Stimulated activated naive CD4-positive, alpha-beta T cell treated with Interleukin-2 at 50 U/mL for 16 hours (primary cell): ENCODE measurements around the gene ADAMTSL1.

Experiments
- DNase-seq: peaks from one replicate; lab custom pipeline; 2025; lab: John Stamatoyannopoulos, UW

ADAMTSL1 gene

GRCh38 chr9:18703151-18703900 is 229.4 kb downstream of the ADAMTSL1 start:
- DNase-seq: no peak

GRCh38 chr9:18703901-18704379 is 230.0 kb downstream of the ADAMTSL1 start:
- no peak for DNase-seq

- no peak for DNase-seq
These were observed 231.9 kb downstream of the ADAMTSL1 start for GRCh38 chr9:18705796-18706392.

GRCh38 chr9:18706648-18707047 is 232.7 kb downstream of the ADAMTSL1 start:
- DNase-seq: no peak

DNA sequence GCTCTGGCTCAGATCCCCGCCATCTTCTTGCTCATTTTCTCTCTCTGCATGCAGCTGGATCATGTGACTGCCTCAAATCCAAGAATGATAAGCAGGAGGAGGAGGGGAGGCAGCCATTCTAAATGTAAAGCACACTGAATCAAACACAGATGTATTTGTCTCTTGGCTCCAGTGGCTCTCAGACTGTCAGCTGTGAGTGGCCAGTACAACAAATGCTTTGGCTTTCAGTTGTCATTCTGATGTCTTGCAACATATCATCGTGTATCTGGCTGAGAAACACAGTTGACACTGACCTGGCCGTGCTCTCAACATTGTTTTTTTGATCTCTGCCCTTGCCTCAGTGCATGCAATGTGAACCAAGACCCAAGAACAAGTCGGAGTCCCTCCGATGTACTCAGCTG is 233.1 kb downstream of the ADAMTSL1 start:
- DNase-seq: no peak

GRCh38 chr9:18707489-18708205 is 233.7 kb downstream of the ADAMTSL1 start:
- DNase-seq: no peak

- DNase-seq: no peak
These were observed 234.5 kb downstream of the ADAMTSL1 start for GRCh38 chr9:18708429-18708828.

DNA sequence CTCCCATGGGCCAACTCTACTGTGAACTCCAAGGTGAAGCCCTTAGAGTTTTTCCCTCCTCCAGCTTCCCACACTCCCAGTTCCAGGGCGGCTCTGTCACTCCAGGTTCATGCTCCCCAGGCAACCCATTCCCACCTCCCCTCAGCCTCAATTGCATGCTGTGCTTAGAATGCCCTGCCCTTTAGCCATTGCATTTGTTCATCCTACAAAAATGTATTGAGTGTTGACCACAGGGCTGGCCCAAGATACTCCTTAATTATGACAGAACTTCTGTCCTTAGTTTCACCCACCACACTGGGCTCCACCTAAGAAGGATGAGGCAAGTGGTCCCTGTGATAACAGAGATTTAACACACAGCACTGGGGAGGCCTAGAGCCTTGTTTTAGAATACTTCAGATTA is 236.1 kb downstream of the ADAMTSL1 start:
- no peak for DNase-seq

- DNase-seq: no peak
These were observed 243.8 kb downstream of the ADAMTSL1 start for GRCh38 chr9:18717759-18718158.

DNA sequence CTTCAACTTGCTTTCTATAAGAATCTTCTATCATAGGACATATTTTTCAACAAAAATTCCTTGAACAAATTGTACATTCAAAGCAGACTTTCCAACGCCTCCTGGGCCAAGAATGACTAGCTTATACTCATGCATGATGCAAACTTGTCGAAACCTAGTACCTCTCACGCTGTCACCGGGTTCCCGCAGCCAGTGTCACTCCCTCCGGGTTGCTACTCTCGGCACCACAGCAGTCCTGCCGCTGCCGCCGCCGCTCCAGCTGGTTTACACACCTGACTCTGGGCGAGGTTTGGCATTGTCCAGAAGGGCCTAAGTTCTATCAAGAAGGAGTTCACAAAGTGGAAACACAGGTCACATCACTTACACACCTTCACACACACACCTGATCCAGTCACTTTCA is 244.4 kb downstream of the ADAMTSL1 start:
- no peak for DNase-seq

DNA sequence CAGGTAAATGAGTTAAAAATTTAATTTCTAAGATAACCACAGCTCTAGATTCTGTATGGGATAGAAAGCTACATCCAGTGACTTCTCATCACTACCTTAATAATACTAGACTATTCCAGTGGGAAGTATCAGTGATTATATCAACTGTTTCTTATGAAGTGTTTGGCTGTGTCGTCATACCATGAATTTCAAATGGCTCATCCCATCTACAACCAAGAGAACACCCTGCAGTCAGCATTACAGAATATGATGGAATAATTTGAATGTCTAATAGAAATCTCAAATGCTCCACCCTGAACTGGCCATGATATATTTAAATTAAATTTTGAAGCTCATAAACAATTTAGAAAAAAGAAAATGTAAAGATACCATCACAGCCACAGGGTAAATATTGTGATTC is 245.0 kb downstream of the ADAMTSL1 start:
- no peak for DNase-seq

- no peak for DNase-seq
These were observed 246.7 kb downstream of the ADAMTSL1 start for GRCh38 chr9:18720691-18721090.

GRCh38 chr9:18721267-18721994 is 247.5 kb downstream of the ADAMTSL1 start:
- DNase-seq: no peak

GRCh38 chr9:18721995-18722310 is 248.0 kb downstream of the ADAMTSL1 start:
- no peak for DNase-seq

GRCh38 chr9:18722882-18723281 is 248.9 kb downstream of the ADAMTSL1 start:
- DNase-seq: no peak

GRCh38 chr9:18723366-18723765 is 249.4 kb downstream of the ADAMTSL1 start:
- DNase-seq: no peak

- DNase-seq: no peak
These were observed 252.6 kb downstream of the ADAMTSL1 start for GRCh38 chr9:18726546-18726945.

DNA sequence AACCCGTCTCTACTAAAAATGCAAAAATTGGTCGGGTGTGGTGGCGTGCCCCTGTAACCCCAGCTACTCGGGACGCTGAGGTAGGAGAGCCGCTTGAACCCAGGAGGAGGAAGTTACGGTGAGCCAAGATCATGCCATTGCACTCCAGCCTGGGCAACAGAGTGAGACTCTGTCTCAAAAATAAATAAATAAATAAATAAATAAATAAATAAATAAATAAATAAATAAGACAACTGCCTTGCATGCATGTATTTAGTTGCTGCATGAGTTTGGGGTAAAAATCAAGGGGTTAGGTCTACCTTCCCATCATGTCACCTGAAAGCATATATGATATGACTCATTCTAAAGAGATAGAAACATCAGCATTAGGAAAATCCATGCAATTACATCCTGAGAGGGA is 254.0 kb downstream of the ADAMTSL1 start:
- DNase-seq: no peak

DNA sequence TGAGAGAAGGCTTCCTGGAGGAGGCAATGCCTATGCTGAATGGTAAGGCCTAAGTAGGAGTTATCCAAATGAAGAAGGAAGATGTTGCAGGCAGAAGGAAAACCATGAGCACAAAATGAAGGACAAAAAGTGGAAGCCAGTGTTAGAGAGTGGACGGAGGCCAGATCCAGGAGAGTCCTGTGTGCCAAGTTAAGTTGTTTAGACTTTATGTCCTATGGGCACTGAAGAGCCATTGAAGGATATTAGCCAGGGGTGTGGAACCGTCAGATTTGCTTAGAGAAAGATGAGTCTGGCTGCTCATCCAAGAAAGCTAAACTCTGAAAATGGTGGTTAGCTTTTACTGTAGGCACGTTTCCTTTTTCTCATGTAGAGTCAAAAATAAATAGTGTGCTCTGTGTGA is 254.7 kb downstream of the ADAMTSL1 start:
- DNase-seq: no peak

DNA sequence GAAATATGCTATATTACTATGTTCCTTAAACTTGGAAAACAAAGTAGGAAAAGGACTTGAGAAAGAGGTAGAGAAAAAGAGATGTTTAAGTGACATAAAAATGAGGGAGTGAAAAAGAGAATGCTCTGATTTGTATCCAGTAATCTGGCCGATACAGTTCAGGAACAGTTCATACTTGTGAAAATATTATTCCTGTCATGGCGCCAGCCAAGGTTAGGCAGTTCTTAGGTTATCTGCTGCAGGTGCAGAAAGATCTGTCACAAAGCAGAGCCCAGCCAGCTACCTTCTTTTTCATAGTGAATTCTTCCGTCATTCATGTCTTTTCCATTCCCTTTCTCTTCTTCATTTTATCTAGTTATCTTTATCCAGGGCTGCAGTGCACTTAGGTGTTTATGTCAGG is 256.3 kb downstream of the ADAMTSL1 start:
- DNase-seq: no peak

DNA sequence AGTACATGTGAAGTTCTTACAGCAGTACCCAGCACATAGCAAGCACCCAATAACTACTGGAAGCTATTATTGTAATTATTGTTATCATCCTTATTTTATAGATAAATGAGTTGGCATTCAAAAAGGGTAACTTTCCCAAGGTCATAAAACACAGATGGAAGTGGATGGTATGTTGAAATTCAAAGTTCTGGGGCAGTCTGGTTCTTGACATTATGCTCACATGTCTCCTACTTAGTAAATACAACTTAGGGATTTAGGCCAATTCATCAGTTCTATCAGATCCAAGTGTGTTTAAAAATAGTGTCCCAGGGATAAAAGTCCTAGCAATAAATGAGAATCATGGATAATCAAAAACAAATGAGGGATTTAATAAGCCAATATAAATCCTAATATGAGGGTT is 265.2 kb downstream of the ADAMTSL1 start:
- no peak for DNase-seq

DNA sequence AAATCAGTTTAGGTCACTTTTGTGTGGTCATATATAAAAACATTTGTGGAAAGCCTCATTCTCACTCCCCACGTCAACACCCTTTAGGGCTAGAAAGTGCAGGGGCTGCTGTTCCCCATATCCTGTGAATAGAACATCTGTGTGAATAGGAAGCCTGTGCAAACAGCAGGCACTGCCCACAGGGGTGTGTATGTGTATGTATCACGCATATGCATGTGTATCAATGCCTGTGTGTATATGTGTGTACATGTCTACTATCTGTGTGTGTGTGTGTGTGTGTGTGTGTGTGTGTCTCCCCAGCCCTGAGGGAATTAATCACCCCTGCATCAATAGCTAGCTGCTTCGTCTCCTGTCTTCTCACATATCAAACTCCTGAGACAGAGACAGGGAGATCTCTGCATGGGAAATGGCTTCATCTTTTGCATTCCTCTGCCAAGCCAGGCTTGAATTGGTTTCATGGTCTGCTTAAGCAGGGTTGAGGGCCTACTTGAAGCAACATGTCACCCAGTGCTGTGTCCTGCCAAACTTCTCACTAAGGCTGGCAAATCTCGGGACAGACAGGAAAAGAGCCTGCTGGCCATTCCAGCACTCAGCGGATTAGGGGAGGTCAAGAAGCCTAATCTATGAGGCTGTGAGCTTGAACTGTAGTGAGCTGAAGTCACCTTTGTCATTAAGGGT is 265.8 kb downstream of the ADAMTSL1 start:
- no peak for DNase-seq
